SK-N-SH treated with all-trans-retinoic acid at 6 μM for 48 hours (cell line): ENCODE data around the gene ABCC9.

Source experiments
- ATAC-seq: fragments of 200-7000 bp; cut with Tn5 transposase; 3 replicates; pipeline ENCODE4 v1.9.1; 2020; ENCODE audit warnings: mild to moderate bottlenecking, moderate library complexity
- ARNTL ChIP-seq: fragments of 450-650 bp; formaldehyde crosslinking; IDR thresholded peaks from 2 replicates; pipeline ENCODE4 v1.5.0; 2020; ENCODE audit warnings: low read depth, mild to moderate bottlenecking, moderate library complexity, borderline replicate concordance
- BACH2 ChIP-seq: fragments of 250-450 bp; sonication (Bioruptor Pico); IDR thresholded peaks from 2 replicates; pipeline ENCODE4 v1.9.0; 2021; ENCODE audit warnings: mild to moderate bottlenecking, borderline replicate concordance
- CREB5 ChIP-seq: fragments of 250-450 bp; sonication (Bioruptor Pico); IDR thresholded peaks from 2 replicates; pipeline ENCODE4 v1.5.1; 2020; ENCODE audit warnings: low read depth, mild to moderate bottlenecking, moderate library complexity
- CSDC2 ChIP-seq: fragments of 250-450 bp; sonication (Bioruptor Pico); IDR thresholded peaks from 2 replicates; pipeline ENCODE4 v1.5.0; 2020; ENCODE audit warnings: mild to moderate bottlenecking, moderate library complexity
- CSRNP3 ChIP-seq: fragments of 250-450 bp; sonication (Bioruptor Pico); IDR thresholded peaks from 2 replicates; pipeline ENCODE4 v1.5.1; 2021; ENCODE audit warnings: mild to moderate bottlenecking, moderate library complexity
- ESRRG ChIP-seq: fragments of 250-450 bp; sonication (Bioruptor Pico); IDR thresholded peaks from 2 replicates; pipeline ENCODE4 v1.6.1; 2021; ENCODE audit warnings: mild to moderate bottlenecking
- GLIS3 ChIP-seq: fragments of 250-450 bp; sonication (Bioruptor Pico); IDR thresholded peaks from 2 replicates; pipeline ENCODE4 v1.5.0; 2020; ENCODE audit warnings: mild to moderate bottlenecking, moderate library complexity
- ISL1 ChIP-seq: fragments of 250-450 bp; sonication (Bioruptor Pico); IDR thresholded peaks from 2 replicates; pipeline ENCODE4 v2.1.2; 2022; ENCODE audit warnings: mild to moderate bottlenecking, moderate library complexity
- OSR1 ChIP-seq: fragments of 250-450 bp; sonication (Bioruptor Pico); IDR thresholded peaks from 2 replicates; pipeline ENCODE4 v1.8.0; 2022; ENCODE audit warnings: moderate library complexity, mild to moderate bottlenecking, inconsistent platforms
- PATZ1 ChIP-seq: fragments of 250-450 bp; sonication (Bioruptor Pico); IDR thresholded peaks from 2 replicates; pipeline ENCODE4 v1.8.0; 2020; ENCODE audit warnings: mild to moderate bottlenecking, moderate library complexity, borderline replicate concordance
- POU6F1 ChIP-seq: fragments of 250-450 bp; sonication (Bioruptor Pico); IDR thresholded peaks from 2 replicates; pipeline ENCODE4 v1.8.0; 2021; ENCODE audit warnings: low read depth, mild to moderate bottlenecking, moderate library complexity, borderline replicate concordance
- PPARA ChIP-seq: fragments of 250-450 bp; sonication (Bioruptor Pico); IDR thresholded peaks from 2 replicates; pipeline ENCODE4 v1.5.0; 2020; ENCODE audit warnings: mild to moderate bottlenecking, borderline replicate concordance
- RARB ChIP-seq: fragments of 250-450 bp; sonication (Bioruptor Pico); IDR thresholded peaks from 2 replicates; pipeline ENCODE4 v1.8.0; 2021; ENCODE audit warnings: mild to moderate bottlenecking, moderate library complexity
- TOX ChIP-seq: fragments of 250-450 bp; sonication (Bioruptor Pico); IDR thresholded peaks from 2 replicates; pipeline ENCODE4 v1.8.0; 2021; ENCODE audit warnings: mild to moderate bottlenecking, moderate library complexity, borderline replicate concordance
- TSHZ2 ChIP-seq: fragments of 250-450 bp; sonication (Bioruptor Pico); IDR thresholded peaks from 2 replicates; pipeline ENCODE4 v1.5.0; 2020; ENCODE audit warnings: mild to moderate bottlenecking, moderate library complexity
- ZC3H10 ChIP-seq: fragments of 250-450 bp; sonication (Bioruptor Pico); IDR thresholded peaks from 2 replicates; pipeline ENCODE4 v1.5.1; 2021; ENCODE audit warnings: mild to moderate bottlenecking, moderate library complexity
- ZFP3 ChIP-seq: fragments of 250-450 bp; sonication (Bioruptor Pico); IDR thresholded peaks from 2 replicates; pipeline ENCODE4 v1.5.0; 2020; ENCODE audit warnings: mild to moderate bottlenecking, moderate library complexity
- ZFP30 ChIP-seq: fragments of 450-650 bp; formaldehyde crosslinking; IDR thresholded peaks from 2 replicates; pipeline ENCODE4 v1.5.0; 2022; ENCODE audit warnings: mild to moderate bottlenecking, moderate library complexity
- ZNF565 ChIP-seq: fragments of 450-650 bp; formaldehyde crosslinking; conservative IDR thresholded peaks from 2 replicates; pipeline ENCODE4 v1.5.0; 2020; ENCODE audit warnings: low read depth, mild to moderate bottlenecking, moderate library complexity

ABCC9 gene

GRCh38 chr12:21773806-21774205, 167.4 kb downstream of the ABCC9 start:
- no peak for TF ChIP-seq PPARA (CRISPR knock-in tag)
- no peak for TF ChIP-seq TOX (CRISPR knock-in tag)
- no peak for TF ChIP-seq CSDC2
- no peak for TF ChIP-seq ZFP30
- no peak for TF ChIP-seq CSRNP3 (CRISPR knock-in tag)
- TF ChIP-seq GLIS3 (CRISPR knock-in tag) = no peak
- no peak for TF ChIP-seq CREB5 (CRISPR knock-in tag)
- TF ChIP-seq PATZ1 (CRISPR knock-in tag) = no peak

GRCh38 chr12:21773263-21773741, 167.9 kb downstream of the ABCC9 start:
- ATAC-seq = peak; percentile 49; the same call in 1 of the 3 replicates
- TF ChIP-seq CSDC2 = no peak
- TF ChIP-seq PPARA (CRISPR knock-in tag) = no peak

More at GRCh38 chr12:21773806-21774205, 167.4 kb downstream of the ABCC9 start:
- ATAC-seq = no peak

- no peak for ATAC-seq
- TF ChIP-seq ZFP3 (CRISPR knock-in tag) (no peak), ZFP30 (no peak), ESRRG (CRISPR knock-in tag) (no peak), RARB (CRISPR knock-in tag) (no peak), OSR1 (CRISPR knock-in tag) (no peak), TSHZ2 (CRISPR knock-in tag) (no peak), ARNTL (no peak), ZC3H10 (no peak)
- TF ChIP-seq, all 23 proteins: peak for 0
Measured at GRCh38 chr12:21771311-21771710, 169.9 kb downstream of the ABCC9 start.

- no peak for ATAC-seq
- TF ChIP-seq ZFP3 (CRISPR knock-in tag) (no peak), POU6F1 (no peak), PATZ1 (CRISPR knock-in tag) (no peak), ISL1 (CRISPR knock-in tag) (no peak), TOX (CRISPR knock-in tag) (no peak), ZNF565 (no peak), BACH2 (CRISPR knock-in tag) (no peak), CSRNP3 (CRISPR knock-in tag) (no peak), CREB5 (CRISPR knock-in tag) (no peak), GLIS3 (CRISPR knock-in tag) (no peak), ZC3H10 (no peak), ZFP30 (no peak), OSR1 (CRISPR knock-in tag) (no peak)
Measured at GRCh38 chr12:21769307-21769706, 171.9 kb downstream of the ABCC9 start.
